Epithelial cell of proximal tubule (primary cell): ENCODE results near the gene OGDHL. TPM values are rescaled to one million over a fixed set of nuclear protein-coding genes. Genes with fewer than 3 reads are reported as not detected.
"Not testable (repeated sequence)": the region's sequence is repeated elsewhere in the genome, so short reads cannot be mapped to it uniquely, and the experiment has no call there.

Source experiments
- DNase-seq: peaks from one replicate; pipeline ENCODE4 v3.0.0-alpha.2; 2011; ENCODE audit warnings: low read depth
- H3K4me3 ChIP-seq: 2 replicates; pipeline ENCODE4 v1.5.1; 2011; ENCODE audit warnings: low read depth, mild to moderate bottlenecking, low read length
- CTCF ChIP-seq: conservative IDR thresholded peaks from 2 replicates; pipeline ENCODE4 v1.5.1; 2012; ENCODE audit warnings: low read depth, mild to moderate bottlenecking, low read length
- total RNA-seq: library from RNA; depleted of rRNA; stranded (reverse); fragments of >200 nt; gene quantifications from 2 replicates; pipeline ENCODE4 v1.2.3, GENCODE V29; 2015

Gene OGDHL
- total RNA-seq, 1 donor from 2014 or later = 1.8 TPM

- TF ChIP-seq CTCF = no peak
- DNase-seq = no peak
- H3K4me3 ChIP-seq = no peak overlapping the region
Observed at GRCh38 chr10:49778197-49778596, 16.1 kb upstream of the OGDHL start.

DNA sequence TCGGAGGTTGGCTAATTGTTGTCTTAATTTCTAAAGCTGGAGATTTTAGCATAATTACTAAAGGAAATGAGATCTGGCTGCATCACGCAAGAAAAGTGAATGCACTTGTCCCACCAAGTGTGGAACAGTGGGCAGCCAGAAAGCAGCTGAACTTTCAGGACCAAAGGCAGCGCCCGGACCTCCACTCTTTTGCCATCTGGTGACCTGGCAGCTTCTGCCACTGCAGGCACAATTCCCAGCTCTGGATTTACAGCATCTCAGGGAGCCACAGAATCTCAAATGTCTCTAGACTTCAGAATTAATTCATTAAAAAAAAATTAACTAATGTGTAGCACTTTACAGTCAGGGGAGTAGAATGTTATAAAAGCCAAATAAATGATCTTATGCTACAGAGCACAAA lies 14.7 kb upstream of the OGDHL start:
- DNase-seq = no peak
- no peak for TF ChIP-seq CTCF
- H3K4me3 ChIP-seq = no peak overlapping the region

GRCh38 chr10:49775014-49775413 lies 12.9 kb upstream of the OGDHL start:
- no peak overlapping the region for H3K4me3 ChIP-seq
- DNase-seq = no peak
- TF ChIP-seq CTCF = no peak

DNA sequence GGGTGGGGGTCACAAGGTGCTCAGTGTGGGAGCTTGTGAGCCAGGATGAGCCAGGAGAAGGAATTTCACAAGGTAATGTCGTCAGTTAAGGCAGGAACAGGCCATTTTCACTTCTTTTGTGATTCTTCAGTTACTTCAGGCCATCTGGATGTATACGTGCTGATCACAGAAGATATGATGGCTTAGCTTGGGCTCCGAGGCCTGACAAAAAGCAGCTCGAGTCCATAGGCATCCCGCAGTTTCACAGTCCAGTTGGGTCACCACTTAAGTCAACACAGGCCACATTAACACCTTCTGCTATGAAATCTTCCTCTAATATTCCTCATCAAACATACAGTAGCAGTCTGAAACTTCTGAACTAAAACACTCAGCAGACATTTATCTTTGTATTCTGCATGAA lies 10.8 kb upstream of the OGDHL start:
- H3K4me3 ChIP-seq, DNase-seq: not testable (repeated sequence)

DNA sequence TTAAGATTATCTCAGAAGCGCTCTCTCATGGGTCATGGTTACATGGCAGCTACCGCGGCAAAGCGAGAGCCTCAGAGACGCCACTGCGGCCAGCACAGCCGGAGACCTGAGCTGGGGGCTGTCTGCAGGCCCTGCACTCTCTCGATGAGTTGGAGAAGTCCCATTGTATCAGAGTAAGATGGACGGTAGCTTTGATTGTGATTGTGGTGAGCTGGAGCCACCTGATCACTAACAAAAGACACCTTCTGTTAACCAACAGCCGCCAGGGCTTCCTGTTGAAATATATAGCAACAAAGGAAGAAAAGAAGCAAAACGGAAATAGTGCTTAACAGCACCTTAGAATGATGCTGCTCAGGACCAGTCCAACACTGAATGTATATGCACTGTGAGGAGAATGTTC lies 8.9 kb upstream of the OGDHL start:
- not testable (repeated sequence) for DNase-seq, H3K4me3 ChIP-seq

GRCh38 chr10:49769692-49770091 lies 7.6 kb upstream of the OGDHL start:
- no peak for TF ChIP-seq CTCF
- H3K4me3 ChIP-seq = no peak overlapping the region
- DNase-seq = no peak

DNA sequence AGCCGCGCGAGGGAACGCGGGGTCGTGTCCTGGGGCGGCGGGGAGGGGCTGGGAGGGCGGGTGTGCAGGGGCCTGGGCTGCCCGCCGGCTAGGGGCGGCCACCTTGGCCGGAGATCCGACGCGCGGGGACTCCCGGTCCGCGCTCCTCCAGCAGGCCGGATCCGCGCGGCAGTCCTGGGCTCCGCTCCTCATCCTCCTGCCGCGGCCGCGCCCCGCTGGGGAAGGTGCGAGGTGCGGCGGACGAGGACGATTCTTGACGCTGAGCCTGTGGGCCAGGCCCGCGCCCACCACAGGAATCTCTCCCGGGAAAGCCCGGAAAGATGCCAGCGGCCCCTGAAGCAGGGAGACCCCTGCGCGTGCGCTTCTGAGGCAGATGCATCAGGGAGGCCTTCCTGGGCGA lies 6.6 kb upstream of the OGDHL start:
- no peak for DNase-seq
- no peak overlapping the region for H3K4me3 ChIP-seq
- TF ChIP-seq CTCF = no peak

- no peak overlapping the region for H3K4me3 ChIP-seq
- DNase-seq = no peak
- no peak for TF ChIP-seq CTCF
Observed at GRCh38 chr10:49768329-49768728, 6.2 kb upstream of the OGDHL start.
